HG03342 (cell line): ENCODE measurements around the gene TFPI.

Experiments used
- ATAC-seq: cut with Tn5 transposase; IDR thresholded peaks from one replicate; pipeline ENCODE4 v1.9.1; 2021; ENCODE audit warnings: mild to moderate bottlenecking, moderate library complexity; ENCODE audit not compliant: unreplicated experiment

TFPI gene

DNA sequence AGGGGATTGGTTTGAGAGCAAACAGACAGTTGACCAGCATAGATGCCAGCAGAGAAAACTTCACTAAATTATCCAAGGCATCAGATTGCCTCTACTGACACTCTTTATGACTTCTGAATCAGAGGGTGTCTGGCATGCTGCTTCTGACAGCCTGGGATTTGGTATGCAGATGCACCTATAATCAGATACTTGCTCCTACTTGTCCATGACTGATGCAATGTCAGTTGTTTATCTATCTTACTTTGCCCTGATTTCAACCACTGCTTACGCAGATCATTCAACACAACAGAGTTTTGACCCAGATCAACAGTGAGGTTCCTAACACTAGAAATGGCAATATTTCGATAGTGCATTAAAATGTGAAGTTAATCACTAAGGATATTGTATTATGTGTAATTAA lies 83.5 kb downstream of the TFPI start:
- no peak for ATAC-seq

DNA sequence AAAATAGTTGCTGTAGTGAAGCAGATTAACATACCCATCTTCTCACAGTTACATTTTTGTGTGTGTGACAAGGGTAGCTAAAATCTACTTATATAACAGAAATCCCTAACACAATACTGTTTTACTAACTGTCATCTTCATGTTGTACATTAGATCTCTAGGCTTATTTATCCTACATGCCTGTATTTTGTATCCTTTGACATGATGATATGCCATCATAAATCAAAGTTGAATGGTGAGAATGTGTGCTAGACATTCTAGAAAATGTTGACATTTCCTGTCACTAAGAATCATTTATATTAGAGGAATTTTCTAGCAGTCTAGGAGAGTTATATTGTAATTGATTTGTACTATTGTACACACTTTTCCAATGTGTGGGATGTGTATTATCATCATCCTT lies 84.7 kb downstream of the TFPI start:
- no peak for ATAC-seq

DNA sequence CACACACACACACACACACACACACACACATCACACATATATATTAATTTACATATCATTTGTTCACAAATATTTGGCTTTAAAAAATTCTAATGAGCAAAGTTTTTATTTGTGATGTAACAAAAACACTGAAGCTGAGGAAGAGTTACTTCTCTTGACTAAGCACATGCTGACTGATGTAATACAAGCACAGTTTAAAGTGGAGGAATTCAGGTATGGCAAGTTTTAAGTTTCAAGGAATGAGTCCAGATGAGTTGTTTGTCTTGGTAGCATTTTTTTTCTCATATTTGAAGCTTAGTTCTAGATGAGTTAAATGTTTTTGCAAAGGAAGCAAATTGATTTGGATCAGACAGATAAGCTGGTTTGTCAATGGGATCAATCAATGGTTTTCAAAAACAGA lies 86.0 kb downstream of the TFPI start:
- no peak for ATAC-seq

DNA sequence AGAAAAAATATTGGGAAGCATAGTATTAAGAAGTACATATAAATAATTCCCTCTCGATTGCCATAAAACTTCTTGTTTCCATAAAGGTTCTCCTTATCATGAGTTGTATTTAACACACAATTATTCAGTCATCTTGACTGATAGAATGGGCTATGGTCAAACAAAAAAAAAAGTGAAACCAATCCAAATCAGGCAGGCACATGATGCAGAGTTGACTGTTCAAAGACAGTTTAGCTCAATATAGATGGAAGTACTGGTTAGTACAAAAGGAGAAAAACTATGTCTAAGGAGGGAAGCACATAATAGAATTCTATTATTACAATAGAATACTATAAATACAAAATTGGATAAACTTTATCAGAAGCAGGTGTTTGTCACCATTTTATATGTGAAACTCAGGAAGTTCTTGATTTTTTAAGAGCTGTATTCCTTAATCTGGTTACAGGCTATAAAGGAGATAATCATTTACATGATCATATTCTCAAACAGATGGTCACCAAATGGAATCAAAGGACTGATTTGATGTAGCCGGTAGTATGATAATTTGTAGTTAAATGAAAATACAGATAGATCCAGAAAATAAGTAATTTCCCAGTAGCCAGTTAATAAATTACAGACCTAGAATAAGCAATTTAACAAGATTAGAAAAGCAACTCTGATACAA lies 88.0 kb downstream of the TFPI start:
- ATAC-seq, result no peak

DNA sequence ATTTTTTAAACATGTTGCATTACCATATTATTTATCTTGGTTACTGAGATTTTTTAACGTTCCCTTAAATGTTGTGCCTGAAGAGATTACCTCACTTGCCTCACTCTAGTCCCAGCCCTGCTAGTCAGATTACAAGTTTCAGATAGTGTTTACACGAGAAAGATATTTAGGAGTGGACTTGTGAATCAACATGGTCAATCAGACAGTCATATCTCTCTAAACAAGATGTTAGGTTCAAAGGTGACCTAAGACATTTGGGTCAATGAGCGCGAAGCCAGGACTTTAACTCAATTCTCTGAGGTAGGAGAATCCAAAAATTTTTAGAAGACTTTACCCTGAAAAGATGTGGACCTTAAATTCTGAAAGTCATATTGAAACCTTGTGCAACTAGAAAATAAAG lies 91.4 kb downstream of the TFPI start:
- no peak for ATAC-seq

DNA sequence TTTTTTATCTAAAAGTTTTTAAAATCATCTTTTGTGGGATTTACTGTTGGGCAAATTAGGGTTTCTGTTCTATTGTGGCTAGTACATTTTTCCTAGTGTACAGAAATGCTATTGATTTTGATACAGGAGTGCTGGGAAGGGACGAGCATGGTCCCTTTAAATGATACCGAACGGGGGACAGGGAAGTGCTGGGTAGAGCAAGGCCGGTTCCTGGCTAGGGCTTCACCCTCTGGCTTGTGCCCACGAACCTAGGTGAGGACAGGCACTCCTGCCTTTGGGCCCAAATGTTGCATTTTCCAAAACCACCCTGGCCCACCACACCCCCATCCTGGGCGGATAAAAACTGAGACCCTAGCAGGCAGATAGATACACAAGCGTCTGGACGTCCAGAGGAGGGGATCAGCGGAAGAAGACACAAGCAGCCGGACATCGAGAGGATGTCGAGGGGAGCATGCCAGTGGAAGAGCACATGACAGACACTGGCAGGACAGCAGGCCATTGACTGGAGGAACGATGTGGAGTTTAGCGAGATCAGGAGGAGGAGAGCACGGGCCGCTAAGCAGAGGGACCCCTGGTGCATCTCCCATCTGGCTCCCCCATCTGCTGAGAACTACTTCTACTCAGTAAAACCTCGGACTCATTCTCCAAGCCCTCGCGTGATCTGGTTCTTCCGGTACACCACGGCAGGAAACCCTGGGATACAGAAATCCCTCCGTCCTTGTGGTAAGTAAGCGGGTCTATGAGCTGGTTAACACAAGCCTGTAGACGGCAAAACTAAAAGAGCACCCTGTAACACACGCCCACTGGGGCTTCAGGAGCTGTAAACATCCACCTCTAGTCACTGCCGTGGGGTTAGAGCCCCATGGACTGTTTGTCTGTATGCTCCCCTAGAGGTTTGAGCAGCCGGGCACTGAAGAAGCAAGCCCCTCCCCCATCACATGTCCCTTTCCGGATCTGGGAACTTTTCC lies 92.7 kb downstream of the TFPI start:
- no peak for ATAC-seq

DNA sequence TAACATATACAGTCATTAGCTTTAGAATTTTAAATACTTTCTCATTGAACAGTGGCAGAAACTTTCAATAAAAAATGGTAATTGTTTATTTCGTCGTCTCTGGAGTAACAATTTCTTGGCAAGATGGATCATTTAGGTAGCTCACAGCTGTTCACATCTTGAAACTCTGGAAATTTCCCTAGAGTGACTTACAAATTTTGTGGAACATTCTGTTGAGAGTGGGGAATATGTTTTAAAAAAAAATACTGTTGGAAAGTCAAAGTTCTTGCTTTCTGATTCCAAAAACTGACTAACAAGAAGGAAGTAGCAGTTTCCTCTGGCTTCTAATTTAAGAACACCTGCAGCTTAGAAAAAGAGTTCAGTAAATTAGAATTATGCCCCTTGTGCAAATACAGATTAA lies 95.0 kb downstream of the TFPI start:
- no peak for ATAC-seq

DNA sequence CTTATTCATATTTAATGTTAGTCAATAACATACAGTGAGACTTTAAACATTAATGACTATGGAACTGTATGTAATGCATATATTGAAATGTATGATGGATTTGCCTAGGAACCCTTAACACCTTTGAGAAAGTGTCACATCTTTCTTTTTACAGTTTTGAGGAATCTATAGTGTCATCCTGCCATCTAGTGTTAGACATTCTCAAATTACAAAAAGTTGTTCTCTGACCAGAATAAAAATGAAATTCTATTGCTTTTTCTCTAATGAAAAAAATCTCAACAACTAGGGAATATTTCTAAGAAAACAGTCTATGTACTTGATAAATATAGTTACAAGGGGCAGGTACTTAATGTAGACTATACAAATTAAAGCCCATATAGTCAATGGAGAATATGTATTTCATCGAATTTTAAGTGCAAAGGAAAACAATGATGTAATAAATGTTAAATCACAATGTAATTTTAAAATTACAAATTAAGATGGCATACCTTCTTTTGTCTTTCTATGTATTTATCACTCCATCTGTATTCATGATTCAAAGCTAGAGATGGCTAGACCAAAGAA lies 101.1 kb downstream of the TFPI start:
- ATAC-seq, result no peak

DNA sequence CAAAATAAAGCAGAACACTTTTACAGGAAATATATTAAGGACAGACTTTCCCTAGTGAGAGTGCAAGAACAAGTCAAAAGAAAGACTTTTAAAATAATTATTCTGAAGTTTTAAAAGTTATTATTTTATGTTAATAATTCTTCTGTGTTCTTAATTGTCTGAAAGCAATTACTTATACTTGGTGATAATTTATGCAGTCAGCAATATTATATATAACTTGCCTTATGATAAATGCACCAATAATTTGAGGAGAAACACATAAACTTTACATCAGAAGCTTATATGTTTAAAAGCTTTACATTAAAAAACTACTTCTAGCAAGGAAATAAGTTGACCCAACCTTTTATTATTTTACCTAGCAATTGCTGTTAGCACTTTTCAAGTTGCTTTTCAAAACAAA lies 102.7 kb downstream of the TFPI start:
- no peak for ATAC-seq

DNA sequence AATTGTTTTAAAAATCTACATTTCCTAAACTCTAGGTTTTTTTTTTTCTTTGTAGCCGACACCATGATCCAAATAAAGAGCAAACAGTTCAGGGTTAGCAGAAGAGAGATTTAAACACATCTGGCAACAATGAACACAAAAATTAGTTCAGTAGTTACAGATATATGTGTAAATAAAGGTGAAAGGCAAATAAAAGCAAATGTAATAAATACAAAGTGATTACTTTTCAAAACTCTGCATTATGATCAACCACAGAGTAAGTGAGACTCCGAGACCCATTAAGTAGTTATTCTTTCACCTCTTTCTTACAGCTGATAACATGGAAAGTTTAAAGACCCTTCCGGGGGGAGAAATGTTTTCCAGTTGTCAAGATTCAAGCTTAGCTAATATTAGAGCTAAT lies 106.9 kb downstream of the TFPI start:
- no peak for ATAC-seq

DNA sequence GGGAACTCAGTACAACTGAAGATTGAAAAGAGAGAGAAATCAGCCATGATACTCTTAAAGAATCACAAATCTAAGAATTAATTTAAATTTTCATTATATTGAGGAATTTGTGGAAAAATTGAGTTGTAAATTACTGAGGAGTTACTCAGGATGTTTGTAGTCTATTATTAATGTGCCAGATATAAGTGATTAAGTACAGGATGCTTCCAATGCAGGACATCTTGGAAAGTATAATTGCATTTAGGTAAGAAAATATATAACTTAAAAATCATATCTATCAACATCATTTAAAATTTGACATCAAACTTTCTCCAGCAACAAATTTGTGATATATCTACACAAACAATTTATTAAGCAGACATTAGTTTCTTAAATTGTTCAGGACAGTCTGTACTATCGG lies 107.5 kb downstream of the TFPI start:
- no peak for ATAC-seq

DNA sequence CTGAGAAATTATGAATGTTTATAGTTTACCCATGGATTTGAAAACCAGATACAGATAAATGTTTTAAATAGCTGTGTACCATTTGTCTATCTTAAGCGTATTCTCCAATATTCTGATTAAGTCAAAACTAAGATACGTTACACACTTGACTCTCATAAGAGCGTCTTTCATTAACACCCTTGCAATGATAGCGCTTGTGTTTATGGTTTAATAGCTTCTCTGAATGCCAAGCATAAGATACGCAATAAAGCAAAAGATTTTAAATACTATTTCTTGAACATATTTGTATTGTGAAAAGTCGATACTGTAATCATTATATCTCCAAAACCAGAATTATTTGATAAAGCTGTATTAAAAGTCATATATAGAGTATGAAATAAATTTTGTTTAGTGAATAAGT lies 109.2 kb downstream of the TFPI start:
- ATAC-seq, result no peak

DNA sequence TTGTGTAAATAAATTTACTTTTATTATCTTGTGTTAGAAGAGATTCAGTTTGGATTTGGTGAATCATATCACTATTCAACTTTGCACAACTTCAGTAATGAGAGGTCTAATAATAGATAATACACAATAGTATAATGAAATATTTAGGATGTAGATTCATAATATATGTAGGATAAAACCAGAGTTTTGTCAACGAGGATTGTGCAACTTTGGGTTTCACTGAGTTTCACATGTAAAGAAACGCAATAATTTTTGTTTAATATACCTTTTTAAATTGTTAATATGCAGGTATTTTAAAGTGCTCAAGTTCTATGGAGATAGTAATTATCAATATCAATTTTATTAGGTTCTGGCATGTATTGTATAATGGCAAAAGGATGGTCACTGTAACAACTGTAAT lies 111.5 kb downstream of the TFPI start:
- ATAC-seq, result no peak

DNA sequence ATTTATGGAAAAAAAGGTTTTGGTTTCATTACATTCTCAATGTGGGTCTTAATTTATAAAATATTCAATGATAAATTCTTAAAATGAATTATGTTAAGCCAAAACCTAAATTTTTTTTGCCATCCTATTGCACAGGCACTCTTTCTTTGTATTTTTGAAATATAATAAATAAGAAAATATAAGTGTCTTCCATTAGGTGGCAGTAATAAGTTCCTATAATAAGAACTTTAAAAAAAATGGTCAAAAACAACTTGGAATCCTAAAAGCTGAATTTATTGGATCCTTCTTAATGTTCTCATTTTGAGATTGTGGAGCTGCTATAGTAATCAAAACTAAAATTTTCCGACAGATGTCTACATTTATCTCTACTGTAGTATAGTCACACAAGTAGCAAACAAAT lies 111.9 kb downstream of the TFPI start:
- ATAC-seq, result no peak

DNA sequence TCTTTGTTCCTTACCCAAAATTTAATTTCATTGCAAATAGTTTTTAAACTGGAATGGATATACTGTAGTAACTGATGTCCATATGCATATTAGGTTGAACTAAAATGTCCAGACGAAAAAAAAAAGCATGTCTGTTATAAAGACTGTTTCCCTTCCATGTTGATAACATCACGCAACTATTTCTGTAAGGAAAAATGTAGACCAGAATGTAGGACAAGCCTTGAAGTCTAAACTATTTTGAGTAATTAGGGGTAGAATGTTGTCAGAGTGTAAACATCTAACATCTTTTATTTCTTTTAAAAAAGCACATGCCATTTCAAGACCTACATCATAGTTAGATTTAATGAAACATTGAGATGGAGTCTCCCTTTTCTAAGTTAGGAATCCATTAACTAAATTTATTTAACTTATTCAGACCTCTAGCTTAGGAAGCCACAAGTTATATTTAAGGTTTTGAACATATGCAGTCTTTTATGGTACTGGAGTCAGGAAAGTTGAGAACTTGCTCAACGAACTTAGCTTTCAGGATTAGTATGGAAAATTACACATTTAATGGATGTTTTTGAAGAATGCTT lies 114.0 kb downstream of the TFPI start:
- ATAC-seq, result no peak

DNA sequence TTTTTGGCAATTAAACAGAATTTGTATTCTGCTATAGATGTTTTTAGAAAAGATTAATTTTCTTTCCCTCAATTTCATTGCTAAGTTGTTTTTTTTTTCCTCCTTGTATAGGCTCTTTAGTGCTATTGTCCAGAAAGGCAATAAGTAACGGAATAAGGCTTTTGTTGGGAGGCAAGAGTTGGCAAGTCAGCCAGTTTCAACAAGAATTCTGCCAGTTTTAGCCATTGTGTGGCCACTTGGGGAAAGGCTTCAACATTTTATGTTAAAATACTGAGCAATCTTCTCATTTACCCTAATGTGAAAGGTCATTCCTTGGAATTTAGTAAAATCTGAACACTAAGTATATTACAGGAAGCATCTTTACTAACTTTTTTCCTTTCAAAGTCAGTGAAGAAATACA lies 115.8 kb downstream of the TFPI start:
- ATAC-seq, result no peak

DNA sequence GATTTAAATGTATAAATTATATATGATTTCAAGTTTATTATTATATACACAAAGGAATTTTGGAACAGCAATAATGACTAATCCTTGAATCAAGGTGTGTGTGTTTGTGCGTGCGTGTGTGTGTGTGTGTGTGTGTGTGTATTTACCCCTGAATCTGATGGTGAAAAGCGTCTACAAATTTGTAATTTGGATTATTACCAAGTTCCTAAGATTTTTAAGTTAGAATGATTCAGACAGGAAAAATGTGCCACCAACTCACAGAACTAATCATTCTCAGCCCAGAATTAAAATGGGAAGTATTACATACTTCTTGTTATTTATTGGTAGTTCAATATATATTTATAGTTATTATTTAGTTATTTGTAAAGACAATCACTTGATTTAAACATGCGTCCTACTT lies 118.5 kb downstream of the TFPI start:
- ATAC-seq, result no peak

DNA sequence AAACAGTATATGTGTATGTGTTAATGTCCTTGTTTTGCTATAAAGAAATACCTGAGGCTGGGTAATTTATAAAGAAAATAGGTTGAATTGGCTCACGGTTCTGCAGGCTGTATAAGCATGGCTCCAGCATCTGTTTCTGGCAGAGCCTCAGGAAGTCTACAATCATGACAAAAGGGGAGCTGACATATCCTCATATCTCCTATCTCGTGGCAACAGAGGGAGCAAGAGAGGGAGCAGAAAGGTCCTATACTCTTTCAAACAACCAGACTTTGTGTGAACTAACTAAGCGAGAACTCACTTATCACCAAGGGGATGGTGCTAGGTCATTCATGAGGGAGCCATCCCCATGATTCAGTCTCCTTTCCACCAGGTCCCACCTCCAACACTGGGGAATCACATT lies 119.2 kb downstream of the TFPI start:
- ATAC-seq, result no peak

DNA sequence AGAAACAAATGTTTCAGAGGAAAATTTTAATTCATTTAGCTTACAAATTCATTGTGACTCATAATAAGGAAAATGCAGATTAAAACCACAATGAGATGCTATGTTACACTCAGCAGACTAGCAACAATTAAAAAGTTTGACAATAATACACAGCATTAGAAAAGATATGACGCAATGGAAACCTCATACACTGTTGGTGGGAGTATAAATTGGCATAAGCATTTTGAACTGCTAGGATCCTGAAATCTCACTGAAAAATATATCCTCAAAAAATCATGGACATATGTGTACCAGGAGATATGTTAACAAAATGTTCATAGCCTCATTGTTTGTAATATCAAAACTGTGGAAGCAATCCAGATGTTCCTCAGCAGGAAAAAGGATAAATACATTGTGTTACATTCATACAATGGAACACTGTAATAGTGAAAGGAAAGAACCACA lies 119.9 kb downstream of the TFPI start:
- no peak for ATAC-seq

DNA sequence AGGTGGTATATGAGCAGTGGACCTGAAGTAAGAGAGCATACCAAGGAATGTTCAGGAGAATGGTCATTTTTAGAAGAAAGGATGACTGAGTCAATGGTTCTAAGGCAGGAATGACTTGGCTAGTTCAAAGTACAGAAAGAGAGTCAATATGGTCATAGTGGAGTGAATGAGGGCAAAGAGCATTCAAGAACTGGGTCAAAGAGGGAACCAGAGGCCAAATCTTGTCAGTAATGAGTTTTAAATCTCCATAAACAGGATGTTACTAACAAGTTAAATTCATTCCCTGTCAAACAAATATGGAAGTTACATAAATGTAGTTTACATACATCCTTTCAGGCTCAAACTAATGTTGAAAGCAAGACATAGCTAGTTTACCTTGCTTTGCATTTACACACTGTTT lies 122.3 kb downstream of the TFPI start:
- no peak for ATAC-seq

DNA sequence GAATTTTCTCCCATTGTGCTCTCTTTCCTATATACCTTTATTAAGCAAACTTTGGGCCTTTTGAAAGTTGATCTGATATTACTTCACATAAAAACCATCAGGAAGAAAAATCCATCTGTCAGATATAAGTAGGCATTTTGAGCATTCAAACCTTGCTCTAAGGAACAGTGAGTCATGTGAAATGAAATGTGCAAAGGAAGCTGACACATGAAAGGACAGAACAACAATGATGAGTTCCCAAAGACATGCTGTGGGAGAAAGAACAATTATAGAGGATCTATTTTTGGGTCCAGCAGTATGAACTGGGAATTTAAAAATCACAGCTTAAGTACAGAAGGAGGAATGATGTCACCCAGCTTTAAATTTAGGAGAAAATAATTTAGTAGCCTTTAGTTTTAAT lies 124.2 kb downstream of the TFPI start:
- no peak for ATAC-seq

DNA sequence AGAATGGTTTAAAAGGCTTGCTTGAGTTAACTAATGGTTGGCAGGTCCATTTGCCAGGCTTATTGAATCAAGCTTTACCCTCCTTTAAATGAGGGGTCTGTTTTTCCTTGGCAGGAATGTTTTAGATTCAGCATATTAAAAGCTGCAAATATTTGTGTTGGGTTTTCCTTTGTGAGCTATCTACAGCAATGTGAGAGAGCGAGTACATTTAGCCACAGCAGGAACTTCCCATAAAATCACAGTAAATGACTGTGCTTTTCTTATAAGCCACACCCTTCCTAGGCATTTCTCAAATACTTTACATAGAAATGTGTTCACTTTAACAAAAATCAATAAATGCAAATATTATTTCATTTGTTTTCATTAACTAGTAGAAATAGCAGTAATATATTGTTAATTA lies 130.1 kb downstream of the TFPI start:
- ATAC-seq, result no peak
